ENCODE measurements around the gene SSC5D. TPM values are rescaled to one million over a fixed set of nuclear protein-coding genes. Genes with fewer than 3 reads are reported as not detected.

SSC5D gene
- total RNA-seq, 1 donor, result 77.4 TPM

- H4K20me1 ChIP-seq (ENCODE audit: insufficient read depth, low read length), result no peaks in the 10 kb centered on the region
- H3K27me3 ChIP-seq (ENCODE audit: insufficient read depth, low read length), result no peaks in the 10 kb centered on the region
- no peak overlapping the region for H3K4me3 ChIP-seq (ENCODE audit: insufficient read depth, low read length)
- H3K79me2 ChIP-seq (ENCODE audit: insufficient read depth, low read length), result no peaks in the 10 kb centered on the region
- H3K4me1 ChIP-seq (ENCODE audit: insufficient read depth, low read length), result no peaks in the 10 kb centered on the region
- peak; percentile 56 for DNase-seq (ENCODE audit: insufficient read length, low spot score, missing footprints)
- TF ChIP-seq CTCF (IDR thresholded peaks at IDR 0.05; ENCODE audit: extremely low read depth, low read depth, low read length), result no peak
- no peak overlapping the region for H3K27ac ChIP-seq (ENCODE audit: low read depth, low read length)
- no peak overlapping the region for H2AFZ ChIP-seq (ENCODE audit: low read length)
- H3K36me3 ChIP-seq (ENCODE audit: insufficient read depth, low read length), result no peaks in the 10 kb centered on the region
- H3K4me2 ChIP-seq (ENCODE audit: insufficient read depth, low read length), result no peak overlapping the region
- H3K9me3 ChIP-seq (ENCODE audit: low read depth, low read length), result no peaks in the 10 kb centered on the region
Observed at GRCh38 chr19:55535965-55536350, 47.7 kb downstream of the SSC5D start.

- no peak for TF ChIP-seq CTCF (IDR thresholded peaks at IDR 0.05; ENCODE audit: extremely low read depth, low read depth, low read length)
- DNase-seq (ENCODE audit: insufficient read length, low spot score, missing footprints), result peak; percentile 65
Observed at GRCh38 chr19:55536366-55536765, 48.1 kb downstream of the SSC5D start.

GRCh38 chr19:55536951-55537740 is 48.9 kb downstream of the SSC5D start, which contains the start of gene SBK2:
SBK2 (minus strand) TSS chr19:55537133; CDS start chr19:55536294, 839 bp downstream.
- no peak for TF ChIP-seq CTCF (IDR thresholded peaks at IDR 0.05; ENCODE audit: extremely low read depth, low read depth, low read length)
- Histone ChIP-seq H3K4me1 (ENCODE audit: insufficient read depth, low read length) (no peaks in the 10 kb centered on the region), H3K9me3 (ENCODE audit: low read depth, low read length) (no peaks in the 10 kb centered on the region), H3K4me3 (ENCODE audit: insufficient read depth, low read length) (no peak within 1 kb of the TSS), H2AFZ (ENCODE audit: low read length) (no peak within 1 kb of the TSS), H4K20me1 (ENCODE audit: insufficient read depth, low read length) (no peaks in the 10 kb centered on the region), H3K36me3 (ENCODE audit: insufficient read depth, low read length) (no peaks in the 10 kb centered on the region), H3K4me2 (ENCODE audit: insufficient read depth, low read length) (no peak within 1 kb of the TSS), H3K27ac (ENCODE audit: low read depth, low read length) (no peak within 1 kb of the TSS), H3K27me3 (ENCODE audit: insufficient read depth, low read length) (no peaks in the 10 kb centered on the region), H3K79me2 (ENCODE audit: insufficient read depth, low read length) (no peaks in the 10 kb centered on the region)
- DNase-seq (ENCODE audit: insufficient read length, low spot score, missing footprints), result peak; percentile 49

More at GRCh38 chr19:55536366-55536765, 48.1 kb downstream of the SSC5D start:
- no peaks in the 10 kb centered on the region for H3K27me3 ChIP-seq (ENCODE audit: insufficient read depth, low read length)
- no peaks in the 10 kb centered on the region for H3K4me1 ChIP-seq (ENCODE audit: insufficient read depth, low read length)
- no peak overlapping the region for H3K4me3 ChIP-seq (ENCODE audit: insufficient read depth, low read length)
- H3K4me2 ChIP-seq (ENCODE audit: insufficient read depth, low read length), result no peak overlapping the region
- H3K79me2 ChIP-seq (ENCODE audit: insufficient read depth, low read length), result no peaks in the 10 kb centered on the region
- H3K9me3 ChIP-seq (ENCODE audit: low read depth, low read length), result no peaks in the 10 kb centered on the region
- H3K27ac ChIP-seq (ENCODE audit: low read depth, low read length), result no peak overlapping the region
- H4K20me1 ChIP-seq (ENCODE audit: insufficient read depth, low read length), result no peaks in the 10 kb centered on the region
- no peaks in the 10 kb centered on the region for H3K36me3 ChIP-seq (ENCODE audit: insufficient read depth, low read length)
- H2AFZ ChIP-seq (ENCODE audit: low read length), result no peak overlapping the region

- no peaks in the 10 kb centered on the region for H3K36me3 ChIP-seq (ENCODE audit: insufficient read depth, low read length)
- TF ChIP-seq CTCF (IDR thresholded peaks at IDR 0.05; ENCODE audit: extremely low read depth, low read depth, low read length), result no peak
- H2AFZ ChIP-seq (ENCODE audit: low read length), result no peak overlapping the region
- H3K9me3 ChIP-seq (ENCODE audit: low read depth, low read length), result no peaks in the 10 kb centered on the region
- H4K20me1 ChIP-seq (ENCODE audit: insufficient read depth, low read length), result no peaks in the 10 kb centered on the region
- no peaks in the 10 kb centered on the region for H3K27me3 ChIP-seq (ENCODE audit: insufficient read depth, low read length)
- no peaks in the 10 kb centered on the region for H3K79me2 ChIP-seq (ENCODE audit: insufficient read depth, low read length)
- no peak overlapping the region for H3K27ac ChIP-seq (ENCODE audit: low read depth, low read length)
- H3K4me3 ChIP-seq (ENCODE audit: insufficient read depth, low read length), result no peak overlapping the region
- H3K4me2 ChIP-seq (ENCODE audit: insufficient read depth, low read length), result no peak overlapping the region
- no peaks in the 10 kb centered on the region for H3K4me1 ChIP-seq (ENCODE audit: insufficient read depth, low read length)
- peak; percentile 93 for DNase-seq (ENCODE audit: insufficient read length, low spot score, missing footprints)
Observed at GRCh38 chr19:55537741-55538111, 49.5 kb downstream of the SSC5D start.

All from osteoblast (primary cell).